Neural progenitor cell (in vitro differentiated cells): Measurements from ENCODE around the gene CACTIN. TPM values are rescaled to one million over a fixed set of nuclear protein-coding genes. Genes with fewer than 3 reads are reported as not detected.

Experiments
- DNase-seq: peaks from one replicate; pipeline ENCODE4 v3.0.0-alpha.2; 2016; ENCODE audit warnings: low spot score
- H2AFZ ChIP-seq: fragments of 200-600 bp; sonication (generic); replicated peaks from 2 replicates; pipeline ENCODE4 v1.6.1; 2016; ENCODE audit warnings: antibody characterized with exemption
- H3F3A ChIP-seq: fragments of 200-600 bp; sonication (generic); 2 replicates; pipeline ENCODE4 v1.6.1; 2016; ENCODE audit warnings: antibody characterized with exemption, low read depth
- H3K27ac ChIP-seq: fragments of 200-600 bp; sonication (generic); 2 replicates; pipeline ENCODE4 v1.5.1; 2016; ENCODE audit warnings: mild to moderate bottlenecking
- H3K27me3 ChIP-seq: fragments of 200-600 bp; sonication (generic); 2 replicates; pipeline ENCODE4 v1.6.1; 2016; ENCODE audit warnings: mild to moderate bottlenecking, moderate library complexity
- H3K36me3 ChIP-seq: fragments of 200-600 bp; sonication (generic); 2 replicates; pipeline ENCODE4 v1.5.1; 2016
- H3K4me1 ChIP-seq: fragments of 200-600 bp; sonication (generic); 2 replicates; pipeline ENCODE4 v1.6.1; 2016; ENCODE audit warnings: mixed run types
- H3K4me2 ChIP-seq: fragments of 200-600 bp; sonication (generic); 2 replicates; pipeline ENCODE4 v1.6.1; 2016
- H3K4me3 ChIP-seq: fragments of 200-600 bp; sonication (generic); 2 replicates; pipeline ENCODE4 v1.5.1; 2016
- H3K79me2 ChIP-seq: fragments of 200-600 bp; sonication (generic); 2 replicates; pipeline ENCODE4 v1.6.1; 2016; ENCODE audit warnings: low read depth
- H3K9ac ChIP-seq: fragments of 200-600 bp; sonication (generic); 2 replicates; pipeline ENCODE4 v1.6.1; 2016
- H3K9me3 ChIP-seq: fragments of 200-600 bp; sonication (generic); 2 replicates; pipeline ENCODE4 v1.5.1; 2016; ENCODE audit warnings: low read depth
- H4K20me1 ChIP-seq: fragments of 200-600 bp; sonication (generic); 2 replicates; pipeline ENCODE4 v1.6.1; 2016; ENCODE audit warnings: low read depth
- H3K27ac Mint-ChIP-seq: 3 replicates; pipeline ENCODE4 v1.8.0; 2021; ENCODE audit warnings: mixed read lengths
- H3K27me3 Mint-ChIP-seq: 2 replicates; pipeline ENCODE4 v1.8.0; 2022; ENCODE audit warnings: low read depth, mild to moderate bottlenecking, inconsistent platforms, moderate library complexity, mixed read lengths; ENCODE audit not compliant: insufficient read depth
- H3K36me3 Mint-ChIP-seq: 3 replicates; pipeline ENCODE4 v1.8.0; 2021; ENCODE audit warnings: mixed read lengths
- H3K4me1 Mint-ChIP-seq: 3 replicates; pipeline ENCODE4 v1.8.0; 2021; ENCODE audit warnings: mixed read lengths
- H3K4me3 Mint-ChIP-seq: 3 replicates; pipeline ENCODE4 v1.8.0; 2021; ENCODE audit warnings: mild to moderate bottlenecking, moderate library complexity, mixed read lengths
- H3K9me3 Mint-ChIP-seq: 3 replicates; pipeline ENCODE4 v1.8.0; 2020; ENCODE audit warnings: mixed read lengths
- CTCF ChIP-seq: fragments of 200-600 bp; sonication (generic); IDR thresholded peaks from 2 replicates; pipeline ENCODE4 v1.5.1; 2017; ENCODE audit warnings: antibody characterized with exemption, mild to moderate bottlenecking
- EZH2 ChIP-seq: fragments of 200-600 bp; sonication (generic); IDR thresholded peaks from 2 replicates; pipeline ENCODE4 v1.6.1; 2017; ENCODE audit warnings: antibody characterized with exemption, mild to moderate bottlenecking, moderate library complexity
- EZH2phosphoT487 ChIP-seq: fragments of 200-600 bp; sonication (generic); IDR thresholded peaks from 2 replicates; pipeline ENCODE4 v1.6.1; 2017; ENCODE audit warnings: antibody characterized with exemption
- total RNA-seq: library from RNA; depleted of rRNA; stranded (reverse); fragments of >200 nt; gene quantifications from 2 replicates; pipeline ENCODE4 v1.2.3, GENCODE V29; 2015; ENCODE audit warnings: low replicate concordance

CACTIN gene
- total RNA-seq, 1 donor from 2014 or later, result 6.0 TPM

- H3K9me3 Mint-ChIP-seq, result no peaks in the 10 kb centered on the region
- DNase-seq, result peak; percentile 20
- Histone ChIP-seq H3K9ac (no peak overlapping the region), H3K9me3 (no peaks in the 10 kb centered on the region), H3K4me3 (no peak overlapping the region), H3K79me2 (no peaks in the 10 kb centered on the region), H3K4me1 (no peaks in the 10 kb centered on the region), H4K20me1 (peaks cover 7% of the 10 kb centered on the region), H2AFZ (no peak overlapping the region), H3K4me2 (no peak overlapping the region), H3K27me3 (no peaks in the 10 kb centered on the region), H3F3A (peaks cover 3% of the 10 kb centered on the region), H3K27ac (no peak overlapping the region), H3K36me3 (no peaks in the 10 kb centered on the region)
- H3K36me3 Mint-ChIP-seq, result no peaks in the 10 kb centered on the region
- H3K27me3 Mint-ChIP-seq, result no peaks in the 10 kb centered on the region
- TF ChIP-seq CTCF, result no peak
- TF ChIP-seq EZH2phosphoT487, result no peak
- no peak for TF ChIP-seq EZH2
- H3K4me3 Mint-ChIP-seq, result no peak overlapping the region
- no peak overlapping the region for H3K27ac Mint-ChIP-seq
- H3K4me1 Mint-ChIP-seq, result no peaks in the 10 kb centered on the region
Measured at GRCh38 chr19:3617463-3617862, 9.1 kb downstream of the CACTIN start.

DNA sequence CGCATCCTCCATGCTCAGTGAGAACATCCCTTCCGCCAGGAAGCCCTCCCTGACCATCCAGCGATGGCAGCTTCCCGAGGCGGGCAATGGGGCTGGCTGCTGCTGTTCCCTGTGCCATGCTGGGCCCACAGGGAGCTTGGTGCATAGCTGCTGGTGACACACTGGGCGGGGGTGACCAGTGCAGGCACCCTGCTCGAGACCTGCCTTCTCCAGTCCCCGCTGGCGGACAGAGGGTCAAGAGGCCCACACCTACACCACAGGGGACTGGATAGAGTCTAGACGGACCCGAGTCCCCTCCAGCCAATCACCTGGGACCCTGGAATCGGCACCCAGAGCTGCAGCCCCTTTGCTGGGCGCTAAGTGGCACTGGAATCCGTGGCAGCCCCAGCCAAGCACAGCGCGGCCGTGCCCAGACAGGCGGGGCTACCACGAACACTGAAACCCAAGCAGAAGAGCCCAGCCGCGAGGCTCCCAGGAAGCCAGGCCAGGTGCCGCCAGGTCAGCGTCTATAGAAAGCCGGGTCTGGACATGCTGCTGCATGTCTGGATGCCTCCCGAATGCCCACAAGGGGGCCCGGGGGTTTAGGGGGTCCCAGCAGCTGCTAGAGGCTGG, 11.0 kb downstream of the CACTIN start:
- Histone ChIP-seq H3K9ac (no peak overlapping the region), H3K4me2 (no peak overlapping the region), H2AFZ (no peak overlapping the region), H3K4me1 (no peaks in the 10 kb centered on the region), H3K27me3 (no peaks in the 10 kb centered on the region), H3K79me2 (no peaks in the 10 kb centered on the region), H3K9me3 (no peaks in the 10 kb centered on the region), H3K4me3 (no peak overlapping the region), H4K20me1 (peaks cover 7% of the 10 kb centered on the region), H3F3A (peaks cover 3% of the 10 kb centered on the region), H3K27ac (no peak overlapping the region), H3K36me3 (no peaks in the 10 kb centered on the region)
- DNase-seq, result no peak
- TF ChIP-seq CTCF (no peak), EZH2 (no peak), EZH2phosphoT487 (no peak)
- no peak overlapping the region for H3K4me3 Mint-ChIP-seq
- H3K4me1 Mint-ChIP-seq, result no peaks in the 10 kb centered on the region
- H3K27me3 Mint-ChIP-seq, result no peaks in the 10 kb centered on the region
- no peak overlapping the region for H3K27ac Mint-ChIP-seq
- no peaks in the 10 kb centered on the region for H3K36me3 Mint-ChIP-seq
- H3K9me3 Mint-ChIP-seq, result no peaks in the 10 kb centered on the region

- no peaks in the 10 kb centered on the region for H3K9me3 Mint-ChIP-seq
- TF ChIP-seq EZH2phosphoT487 (no peak), CTCF (no peak), EZH2 (no peak)
- peaks cover 7% of the 10 kb centered on the region for H4K20me1 ChIP-seq
- no peaks in the 10 kb centered on the region for H3K4me1 Mint-ChIP-seq
- no peaks in the 10 kb centered on the region for H3K27me3 Mint-ChIP-seq
- H3K9ac ChIP-seq, result no peak overlapping the region
- H3K27me3 ChIP-seq, result no peaks in the 10 kb centered on the region
- H3K36me3 Mint-ChIP-seq, result no peaks in the 10 kb centered on the region
- no peaks in the 10 kb centered on the region for H3K79me2 ChIP-seq
- no peak overlapping the region for H3K27ac ChIP-seq
- no peak overlapping the region for H3K4me3 Mint-ChIP-seq
- H3K4me3 ChIP-seq, result no peak overlapping the region
- H3K4me1 ChIP-seq, result no peaks in the 10 kb centered on the region
- DNase-seq, result no peak
- H3K4me2 ChIP-seq, result no peak overlapping the region
- H2AFZ ChIP-seq, result no peak overlapping the region
- peaks cover 3% of the 10 kb centered on the region for H3F3A ChIP-seq
- H3K27ac Mint-ChIP-seq, result no peak overlapping the region
- no peaks in the 10 kb centered on the region for H3K36me3 ChIP-seq
- H3K9me3 ChIP-seq, result no peaks in the 10 kb centered on the region
Measured at GRCh38 chr19:3614858-3615505, 11.6 kb downstream of the CACTIN start.
